MM.1S (cell line): ENCODE data around the gene CCDC88C.

Experiments
- DNase-seq: peaks from one replicate; pipeline ENCODE4 v3.0.0-alpha.2; 2015
- H2AFZ ChIP-seq: fragments of 300-600 bp; sonication (generic); 2 replicates; pipeline ENCODE4 v1.6.0; 2016; ENCODE audit warnings: antibody characterized with exemption, low read length
- H3F3A ChIP-seq: fragments of 300-600 bp; sonication (generic); 2 replicates; pipeline ENCODE4 v1.6.1; 2016; ENCODE audit warnings: mild to moderate bottlenecking, antibody characterized with exemption, low read length, moderate library complexity, mixed read lengths; ENCODE audit not compliant: insufficient read depth
- H3K27ac ChIP-seq: fragments of 300-600 bp; sonication (generic); 2 replicates; pipeline ENCODE4 v1.5.1; 2016; ENCODE audit warnings: mild to moderate bottlenecking, low read length
- H3K27me3 ChIP-seq: fragments of 300-600 bp; sonication (generic); replicated peaks from 2 replicates; pipeline ENCODE4 v1.6.0; 2016; ENCODE audit warnings: low read length; ENCODE audit not compliant: insufficient read depth
- H3K36me3 ChIP-seq: fragments of 300-600 bp; sonication (generic); replicated peaks from 2 replicates; pipeline ENCODE4 v1.6.1; 2016; ENCODE audit warnings: mild to moderate bottlenecking, low read length, mixed read lengths; ENCODE audit not compliant: insufficient read depth
- H3K4me1 ChIP-seq: fragments of 300-600 bp; sonication (generic); 2 replicates; pipeline ENCODE4 v1.6.1; 2016; ENCODE audit warnings: low read length, mixed read lengths
- H3K4me2 ChIP-seq: fragments of 300-600 bp; sonication (generic); 2 replicates; pipeline ENCODE4 v1.6.0; 2016; ENCODE audit warnings: low read depth, low read length
- H3K4me3 ChIP-seq: fragments of 300-600 bp; sonication (generic); 2 replicates; pipeline ENCODE4 v1.5.1; 2016; ENCODE audit warnings: low read length, mixed read lengths
- H3K79me2 ChIP-seq: fragments of 300-600 bp; sonication (generic); 2 replicates; pipeline ENCODE4 v1.6.1; 2016; ENCODE audit warnings: mixed run types, low read length, mixed read lengths
- H3K9ac ChIP-seq: fragments of 300-600 bp; sonication (generic); 2 replicates; pipeline ENCODE4 v1.6.1; 2016; ENCODE audit warnings: low read length, mixed read lengths
- H3K9me2 ChIP-seq: fragments of 300-600 bp; sonication (generic); replicated peaks from 2 replicates; pipeline ENCODE4 v1.6.1; 2016; ENCODE audit warnings: mild to moderate bottlenecking, low read length, mixed read lengths; ENCODE audit not compliant: insufficient read depth
- H3K9me3 ChIP-seq: fragments of 300-600 bp; sonication (generic); replicated peaks from 2 replicates; pipeline ENCODE4 v1.6.1; 2016; ENCODE audit warnings: mild to moderate bottlenecking, low read length, mixed read lengths; ENCODE audit not compliant: insufficient read depth
- H4K20me1 ChIP-seq: fragments of 300-600 bp; sonication (generic); 2 replicates; pipeline ENCODE4 v1.6.1; 2016; ENCODE audit warnings: mild to moderate bottlenecking, low read length, moderate library complexity, mixed read lengths; ENCODE audit not compliant: insufficient read depth
- EZH2 ChIP-seq: fragments of 300-600 bp; sonication (generic); optimal IDR thresholded peaks from 2 replicates; pipeline ENCODE3; 2017; ENCODE audit warnings: low read depth, mild to moderate bottlenecking, antibody characterized with exemption, low read length, mixed read lengths
- EZH2phosphoT487 ChIP-seq: fragments of 300-600 bp; sonication (generic); IDR thresholded peaks from 2 replicates; pipeline ENCODE4 v1.6.1; 2018; ENCODE audit warnings: antibody characterized with exemption, low read length
- TF ChIP-seq, protein P1 (sequence below): fragments of 300-600 bp; sonication (generic); IDR thresholded peaks from 2 replicates; pipeline ENCODE4 v1.5.1; 2016; ENCODE audit warnings: antibody characterized with exemption, low read length, mixed read lengths

The CCDC88C gene

GRCh38 chr14:91389150-91389549, 28.5 kb downstream of the CCDC88C start:
- Histone ChIP-seq H3K36me3 (no peaks in the 10 kb centered on the region), H3K79me2 (peaks cover 100% of the 10 kb centered on the region), H3F3A (peaks cover 55% of the 10 kb centered on the region), H3K27ac (peak overlapping the region; percentile 94), H2AFZ (no peak overlapping the region), H4K20me1 (no peaks in the 10 kb centered on the region; the same call in 1 of the 2 replicates), H3K4me2 (peak overlapping the region; percentile 82), H3K9me3 (no peaks in the 10 kb centered on the region), H3K9ac (peak overlapping the region; percentile 56), H3K4me3 (peak overlapping the region; percentile 5; the same call in 1 of the 2 replicates), H3K4me1 (peaks cover 76% of the 10 kb centered on the region), H3K9me2 (no peaks in the 10 kb centered on the region), H3K27me3 (no peaks in the 10 kb centered on the region)
- DNase-seq, result no peak
- TF ChIP-seq EZH2phosphoT487, result no peak
- TF ChIP-seq EZH2, result no peak
- TF ChIP-seq, protein P1, sequence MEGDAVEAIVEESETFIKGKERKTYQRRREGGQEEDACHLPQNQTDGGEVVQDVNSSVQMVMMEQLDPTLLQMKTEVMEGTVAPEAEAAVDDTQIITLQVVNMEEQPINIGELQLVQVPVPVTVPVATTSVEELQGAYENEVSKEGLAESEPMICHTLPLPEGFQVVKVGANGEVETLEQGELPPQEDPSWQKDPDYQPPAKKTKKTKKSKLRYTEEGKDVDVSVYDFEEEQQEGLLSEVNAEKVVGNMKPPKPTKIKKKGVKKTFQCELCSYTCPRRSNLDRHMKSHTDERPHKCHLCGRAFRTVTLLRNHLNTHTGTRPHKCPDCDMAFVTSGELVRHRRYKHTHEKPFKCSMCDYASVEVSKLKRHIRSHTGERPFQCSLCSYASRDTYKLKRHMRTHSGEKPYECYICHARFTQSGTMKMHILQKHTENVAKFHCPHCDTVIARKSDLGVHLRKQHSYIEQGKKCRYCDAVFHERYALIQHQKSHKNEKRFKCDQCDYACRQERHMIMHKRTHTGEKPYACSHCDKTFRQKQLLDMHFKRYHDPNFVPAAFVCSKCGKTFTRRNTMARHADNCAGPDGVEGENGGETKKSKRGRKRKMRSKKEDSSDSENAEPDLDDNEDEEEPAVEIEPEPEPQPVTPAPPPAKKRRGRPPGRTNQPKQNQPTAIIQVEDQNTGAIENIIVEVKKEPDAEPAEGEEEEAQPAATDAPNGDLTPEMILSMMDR, result no peak

GRCh38 chr14:91388551-91388975, 29.1 kb downstream of the CCDC88C start:
- TF ChIP-seq, protein P1, result no peak
- no peak for TF ChIP-seq EZH2phosphoT487
- DNase-seq, result peak; percentile 71
- no peaks in the 10 kb centered on the region for H3K27me3 ChIP-seq
- H3F3A ChIP-seq, result peaks cover 49% of the 10 kb centered on the region
- H2AFZ ChIP-seq, result no peak overlapping the region
- peak overlapping the region; percentile 82 for H3K4me2 ChIP-seq
- no peaks in the 10 kb centered on the region; the same call in 1 of the 2 replicates for H4K20me1 ChIP-seq
- H3K4me3 ChIP-seq, result peak overlapping the region; percentile 5; the same call in 1 of the 2 replicates
- H3K27ac ChIP-seq, result peak overlapping the region; percentile 94
- H3K4me1 ChIP-seq, result peaks cover 79% of the 10 kb centered on the region
- no peaks in the 10 kb centered on the region for H3K9me3 ChIP-seq
- H3K36me3 ChIP-seq, result no peaks in the 10 kb centered on the region
- no peaks in the 10 kb centered on the region for H3K9me2 ChIP-seq
- H3K9ac ChIP-seq, result peak overlapping the region; percentile 56
- H3K79me2 ChIP-seq, result peaks cover 100% of the 10 kb centered on the region

DNA sequence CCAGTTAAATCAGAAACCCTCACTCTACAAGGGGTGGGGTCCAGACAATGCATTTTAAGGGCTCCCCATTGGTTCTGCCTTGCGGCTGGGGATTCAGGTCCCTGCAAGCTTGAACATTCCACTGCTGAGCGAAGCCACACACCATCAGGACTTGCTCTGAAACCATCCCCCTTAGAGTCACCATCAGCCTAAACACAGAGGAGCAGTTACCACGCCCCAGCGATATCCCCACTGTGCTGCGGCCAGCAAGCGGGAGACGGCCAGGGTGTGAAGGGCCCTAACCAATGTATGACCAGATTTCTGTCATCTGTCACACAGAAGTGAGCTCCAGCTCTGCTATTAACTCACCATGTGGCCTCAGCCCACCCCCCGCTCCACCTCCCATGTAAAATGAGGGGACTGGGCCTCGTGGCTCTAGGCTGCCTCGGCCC, 29.7 kb downstream of the CCDC88C start:
- H3K27ac ChIP-seq, result peak overlapping the region; percentile 94
- peaks cover 100% of the 10 kb centered on the region for H3K79me2 ChIP-seq
- H3K9me3 ChIP-seq, result no peaks in the 10 kb centered on the region
- TF ChIP-seq EZH2phosphoT487 (no peak), EZH2 (no peak)
- TF ChIP-seq, protein P1, result no peak
- no peak overlapping the region for H2AFZ ChIP-seq
- no peaks in the 10 kb centered on the region; the same call in 1 of the 2 replicates for H4K20me1 ChIP-seq
- H3K4me1 ChIP-seq, result peaks cover 81% of the 10 kb centered on the region
- no peaks in the 10 kb centered on the region for H3K36me3 ChIP-seq
- H3K9me2 ChIP-seq, result no peaks in the 10 kb centered on the region
- DNase-seq, result no peak
- H3K9ac ChIP-seq, result peak overlapping the region; percentile 56
- H3K27me3 ChIP-seq, result no peaks in the 10 kb centered on the region
- H3K4me2 ChIP-seq, result peak overlapping the region; percentile 82
- peak overlapping the region; percentile 5; the same call in 1 of the 2 replicates for H3K4me3 ChIP-seq
- H3F3A ChIP-seq, result peaks cover 45% of the 10 kb centered on the region
